Measurements from ENCODE around the gene FCSK. TPM values are rescaled to one million over a fixed set of nuclear protein-coding genes. Genes with fewer than 3 reads are reported as not detected.
A peak's percentile ranks its signal among the peaks of the same experiment; 100 is the strongest.
"Not testable (repeated sequence)": the region's sequence is repeated elsewhere in the genome, so short reads cannot be mapped to it uniquely, and the experiment has no call there.

FCSK gene
- total RNA-seq, 1 donor from 2014 or later: 6.5 TPM

GRCh38 chr16:70523076-70523742, 68.8 kb downstream of the FCSK start, which contains the start of gene COG4:
Gene COG4 (minus strand): TSS chr16:70523554. CDS start chr16:70523543, 11 bp downstream.
- peak; percentile 91 for DNase-seq (ENCODE audit: low spot score)

GRCh38 chr16:70523743-70524398, 69.5 kb downstream of the FCSK start, which contains the start of gene SF3B3:
Gene SF3B3 (plus strand): TSS chr16:70523816. CDS start chr16:70526657, 2,841 bp downstream.
- DNase-seq (ENCODE audit: low spot score): no peak

- DNase-seq (ENCODE audit: low spot score): not testable (repeated sequence)
These were observed 70.0 kb downstream of the FCSK start for GRCh38 chr16:70524399-70524825.

GRCh38 chr16:70526403-70526802, 72.0 kb downstream of the FCSK start:
- DNase-seq (ENCODE audit: low spot score): no peak

- DNase-seq (ENCODE audit: low spot score): no peak
These were observed 73.1 kb downstream of the FCSK start for GRCh38 chr16:70527315-70527996.

- DNase-seq (ENCODE audit: low spot score): peak; percentile 40
These were observed 74.8 kb downstream of the FCSK start for GRCh38 chr16:70529051-70529777.

Other genes starting within 250 kb of the FCSK start
- 33.0 TPM for gene EXOSC6, start 202.7 kb upstream of the FCSK start, total RNA-seq (ENCODE audit: insufficient read depth, low replicate concordance)
- gene AARS1, start 165.1 kb upstream of the FCSK start, total RNA-seq (ENCODE audit: insufficient read depth, low replicate concordance): 51.3 TPM
- 10.4 TPM for gene DDX19B, start 155.4 kb upstream of the FCSK start, total RNA-seq (ENCODE audit: insufficient read depth, low replicate concordance)
- gene DDX19A, start 107.7 kb upstream of the FCSK start, total RNA-seq (ENCODE audit: insufficient read depth, low replicate concordance): 54.7 TPM
- gene ST3GAL2, start 15.5 kb upstream of the FCSK start, total RNA-seq (ENCODE audit: insufficient read depth, low replicate concordance): 21.7 TPM
- gene COG4, start 69.0 kb downstream of the FCSK start, total RNA-seq (ENCODE audit: insufficient read depth, low replicate concordance): 42.6 TPM
- gene SF3B3, start 69.2 kb downstream of the FCSK start, total RNA-seq (ENCODE audit: insufficient read depth, low replicate concordance): 64.0 TPM
- 22.6 TPM for gene IL34, start 192.0 kb downstream of the FCSK start, total RNA-seq (ENCODE audit: insufficient read depth, low replicate concordance)
- 32.5 TPM for gene MTSS2, start 231.5 kb downstream of the FCSK start, total RNA-seq (ENCODE audit: insufficient read depth, low replicate concordance)

Measured in umbilical cord (tissue), 2 donors.